Transverse colon (tissue), 4 donors: ENCODE results near the gene KCNIP3.

Experiments
- EP300 ChIP-seq: sonication (generic); formaldehyde crosslinking; IDR thresholded peaks from one replicate; pipeline ENCODE4 v1.6.1; 2017; ENCODE audit warnings: antibody characterized with exemption, low read depth
- POLR2A ChIP-seq: fragments of 450-650 bp; IDR thresholded peaks from one replicate; pipeline ENCODE4 v1.6.1; 2016; ENCODE audit warnings: antibody characterized with exemption, mild to moderate bottlenecking, moderate library complexity
- POLR2AphosphoS5 ChIP-seq, 3 donors: sonication (generic); formaldehyde crosslinking; IDR thresholded peaks; one replicate each; pipeline ENCODE4 v1.6.1; 2016; ENCODE audit warnings: antibody characterized with exemption in 3 of 3
- TF ChIP-seq, protein P1 (sequence below), 5 experiments: fragments of 200-600 bp in 3 of 5; fragments of 450-650 bp in 2 of 5; sonication (generic) in 3 of 5; IDR thresholded peaks; 1 replicate in 2 of 5; 2 replicates in 3 of 5; pipeline ENCODE4 v1.5.1; 2016 to 2017; ENCODE audit warnings: antibody characterized with exemption in 5 of 5, inconsistent platforms in 3 of 5, mild to moderate bottlenecking in 2 of 5, moderate library complexity in 1 of 5

DNA sequence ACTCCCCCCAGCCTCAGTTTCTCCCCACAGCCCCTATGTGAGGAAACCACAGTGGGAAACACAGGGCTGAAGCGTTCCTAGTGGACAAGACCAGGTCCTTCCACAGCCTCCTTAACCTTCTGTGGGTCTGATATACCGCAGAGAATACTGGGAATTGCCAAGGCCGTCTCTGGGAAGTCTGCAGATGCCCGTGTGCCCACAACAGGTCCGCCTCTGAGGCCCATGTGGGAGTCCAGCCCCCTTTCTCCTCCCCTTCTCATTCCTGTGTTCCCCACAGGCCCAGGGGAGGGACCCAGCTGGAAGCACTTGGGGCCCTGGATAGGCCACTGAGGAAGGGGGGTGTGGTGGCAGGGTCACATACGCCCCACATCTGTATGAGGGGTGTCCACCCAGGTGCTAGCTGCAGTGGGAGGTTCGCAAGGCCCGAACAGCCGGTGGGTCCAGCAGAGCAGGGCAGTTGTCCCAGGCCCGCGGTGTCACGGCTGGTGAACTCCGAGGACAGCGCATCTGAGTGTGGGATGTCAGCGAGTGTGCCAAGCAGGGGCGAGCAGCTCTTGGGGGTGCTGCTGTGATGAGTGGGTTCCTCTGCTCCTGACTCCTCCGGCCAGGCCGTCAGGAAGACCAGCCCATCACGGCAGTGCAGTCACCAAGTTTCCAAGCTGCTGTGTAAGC lies 2.4 kb upstream of the KCNIP3 start:
- TF ChIP-seq, protein P1, sequence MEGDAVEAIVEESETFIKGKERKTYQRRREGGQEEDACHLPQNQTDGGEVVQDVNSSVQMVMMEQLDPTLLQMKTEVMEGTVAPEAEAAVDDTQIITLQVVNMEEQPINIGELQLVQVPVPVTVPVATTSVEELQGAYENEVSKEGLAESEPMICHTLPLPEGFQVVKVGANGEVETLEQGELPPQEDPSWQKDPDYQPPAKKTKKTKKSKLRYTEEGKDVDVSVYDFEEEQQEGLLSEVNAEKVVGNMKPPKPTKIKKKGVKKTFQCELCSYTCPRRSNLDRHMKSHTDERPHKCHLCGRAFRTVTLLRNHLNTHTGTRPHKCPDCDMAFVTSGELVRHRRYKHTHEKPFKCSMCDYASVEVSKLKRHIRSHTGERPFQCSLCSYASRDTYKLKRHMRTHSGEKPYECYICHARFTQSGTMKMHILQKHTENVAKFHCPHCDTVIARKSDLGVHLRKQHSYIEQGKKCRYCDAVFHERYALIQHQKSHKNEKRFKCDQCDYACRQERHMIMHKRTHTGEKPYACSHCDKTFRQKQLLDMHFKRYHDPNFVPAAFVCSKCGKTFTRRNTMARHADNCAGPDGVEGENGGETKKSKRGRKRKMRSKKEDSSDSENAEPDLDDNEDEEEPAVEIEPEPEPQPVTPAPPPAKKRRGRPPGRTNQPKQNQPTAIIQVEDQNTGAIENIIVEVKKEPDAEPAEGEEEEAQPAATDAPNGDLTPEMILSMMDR (IDR thresholded peaks at IDR 0.05): no peak
- TF ChIP-seq POLR2AphosphoS5 (IDR thresholded peaks at IDR 0.05): no peak
- no peak for TF ChIP-seq POLR2A
- no peak for TF ChIP-seq EP300
